Natural killer cell treated with Interleukin-12 subunit alpha and Interleukin-12 subunit beta and Interleukin-15 and Interleukin-18, amount 100 ng/mL, for 72 hours (primary cell): ENCODE data around the gene SLC4A1AP. TPM values are rescaled to one million over a fixed set of nuclear protein-coding genes. Genes with fewer than 3 reads are reported as not detected.

Experiments used
- ATAC-seq, 2 donors: fragments of 150-1000 bp; cut with Tn5 transposase in 1 of 2; sonication (Bioruptor Pico), chemical (Tn5 transposase) in 1 of 2; 2 replicates each; pipeline ENCODE4 v1.10.0; 2021
- DNase-seq: peaks from one replicate; pipeline ENCODE4 v3.0.0; 2022; ENCODE audit warnings: low spot score
- H3K27ac Mint-ChIP-seq, 2 donors: 1 replicate in 1 of 2; 2 replicates in 1 of 2; pipeline ENCODE4 v1.8.0; 2022; ENCODE audit warnings: mixed read lengths in 2 of 2, mild to moderate bottlenecking in 1 of 2, moderate library complexity in 1 of 2
- H3K27me3 Mint-ChIP-seq, 2 donors: 1 replicate in 1 of 2; 2 replicates in 1 of 2; pipeline ENCODE4 v1.8.0; 2022; ENCODE audit warnings: mixed read lengths in 2 of 2
- H3K36me3 Mint-ChIP-seq: one replicate; pipeline ENCODE4 v1.8.0; 2022; ENCODE audit warnings: mixed read lengths
- H3K4me1 Mint-ChIP-seq, 2 donors: 1 replicate in 1 of 2; 2 replicates in 1 of 2; pipeline ENCODE4 v1.8.0; 2022; ENCODE audit warnings: low read depth in 2 of 2, mixed read lengths in 2 of 2, mild to moderate bottlenecking in 1 of 2
- H3K4me3 Mint-ChIP-seq: one replicate; pipeline ENCODE4 v1.8.0; 2022; ENCODE audit warnings: mixed read lengths
- H3K9me3 Mint-ChIP-seq: 2 replicates; pipeline ENCODE4 v1.8.0; 2022; ENCODE audit warnings: mixed read lengths
- total RNA-seq, 2 donors: library from RNA; stranded (reverse); gene quantifications; one replicate each; pipeline ENCODE4 v1.2.3, GENCODE V29; 2022

Gene SLC4A1AP
- total RNA-seq, 2 donors from 2014 or later, result 31.1 to 33.3 TPM

DNA sequence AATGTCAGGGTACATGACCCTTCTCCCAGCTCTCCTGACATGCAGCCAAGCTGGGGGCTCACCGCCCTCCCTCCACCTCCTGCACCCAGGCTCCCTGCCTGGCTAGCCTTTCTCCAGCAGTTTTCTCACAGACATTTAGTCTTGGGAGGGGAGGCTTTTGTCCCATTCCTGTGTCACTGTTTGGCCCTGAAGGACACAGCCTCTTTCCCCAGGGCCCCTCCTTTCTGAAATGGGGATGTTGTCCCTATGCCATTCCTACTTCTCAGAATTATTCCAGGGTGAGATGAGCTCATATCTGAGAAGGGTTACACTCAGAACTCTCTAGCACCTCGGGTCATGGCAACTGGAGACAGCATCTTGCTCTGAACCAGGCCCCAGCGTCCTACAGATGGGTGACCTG lies 60.5 kb downstream of the SLC4A1AP start:
- peaks cover 0 to 8% of the 10 kb centered on the region in 2 donors for H3K27me3 Mint-ChIP-seq
- ATAC-seq (no peak), DNase-seq (no peak)
- peak overlapping the region in 1 of 2 donors; percentile 41 for H3K27ac Mint-ChIP-seq
- no peak overlapping the region for H3K4me3 Mint-ChIP-seq
- H3K4me1 Mint-ChIP-seq, result peaks cover 28 to 34% of the 10 kb centered on the region in 2 donors
- no peaks in the 10 kb centered on the region for H3K36me3 Mint-ChIP-seq
- H3K9me3 Mint-ChIP-seq, result no peaks in the 10 kb centered on the region

DNA sequence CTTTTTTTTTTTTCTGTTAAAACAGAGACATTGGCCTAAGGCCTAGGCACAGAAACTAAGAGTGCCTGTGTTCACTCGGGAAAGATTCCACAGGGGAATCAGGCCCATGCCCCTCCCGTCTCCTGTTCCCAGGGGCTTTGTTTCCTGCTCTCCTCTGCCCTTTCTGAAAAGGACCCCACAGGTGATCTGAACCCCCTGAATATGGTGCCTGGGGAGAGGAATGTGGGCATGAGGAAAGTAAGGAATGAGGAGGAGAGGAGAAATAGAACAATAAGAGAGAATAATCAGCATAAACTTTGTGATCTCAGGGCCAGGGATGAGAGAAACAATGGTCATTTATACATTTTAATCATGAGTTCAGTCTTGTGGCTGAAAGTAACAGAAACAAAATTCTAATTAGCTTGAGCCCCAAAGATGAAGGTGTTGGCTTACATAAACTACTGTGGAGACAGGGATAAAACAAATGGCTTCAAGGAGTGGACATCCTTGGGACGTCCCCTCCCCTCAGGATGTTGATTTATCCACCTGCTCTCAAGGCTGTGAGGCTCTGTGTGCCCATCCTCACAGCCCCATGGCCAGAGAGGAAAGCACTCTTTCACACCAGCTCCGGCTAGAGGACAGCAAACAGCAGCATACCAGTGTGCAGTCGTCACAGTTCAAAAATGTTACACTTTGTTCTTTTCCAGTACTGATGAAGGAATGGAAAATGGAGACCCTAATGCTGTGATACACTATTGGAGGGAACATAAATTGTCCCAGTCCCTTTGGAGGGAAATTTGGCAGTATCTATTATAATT lies 61.4 kb downstream of the SLC4A1AP start:
- no peaks in the 10 kb centered on the region for H3K36me3 Mint-ChIP-seq
- peaks cover 0 to 8% of the 10 kb centered on the region in 2 donors for H3K27me3 Mint-ChIP-seq
- no peaks in the 10 kb centered on the region for H3K9me3 Mint-ChIP-seq
- ATAC-seq (no peak), DNase-seq (no peak)
- H3K27ac Mint-ChIP-seq, result peak overlapping the region in 1 of 2 donors; percentile 41
- H3K4me1 Mint-ChIP-seq, result peaks cover 22 to 32% of the 10 kb centered on the region in 2 donors
- H3K4me3 Mint-ChIP-seq, result no peak overlapping the region

DNA sequence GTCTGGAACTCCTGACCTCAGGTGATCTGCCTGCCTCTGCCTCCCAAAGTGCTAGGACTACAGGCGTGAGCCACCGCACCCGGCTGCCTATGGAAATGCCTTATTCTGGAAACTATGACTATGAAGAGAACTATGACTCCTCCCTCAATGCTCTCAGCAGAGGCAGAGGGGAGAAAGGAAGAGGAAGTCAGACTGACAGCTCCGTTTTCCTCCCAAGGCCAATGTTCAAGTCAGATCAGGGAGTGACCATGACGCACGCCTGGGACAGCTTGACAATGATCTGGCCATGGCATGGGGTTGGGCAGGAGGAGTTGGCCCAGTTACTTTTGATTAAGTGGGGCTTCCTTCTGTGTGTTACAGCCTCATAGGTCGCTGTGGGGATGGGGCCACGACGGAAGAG lies 63.6 kb downstream of the SLC4A1AP start:
- ATAC-seq (no peak), DNase-seq (no peak)
- Mint-ChIP-seq H3K36me3 (no peaks in the 10 kb centered on the region), H3K27me3 (peaks cover 0 to 5% of the 10 kb centered on the region in 2 donors), H3K4me3 (no peak overlapping the region), H3K9me3 (no peaks in the 10 kb centered on the region), H3K27ac (peak overlapping the region in 1 of 2 donors; percentile 80), H3K4me1 (peaks cover 18% of the 10 kb centered on the region in 2 donors)

DNA sequence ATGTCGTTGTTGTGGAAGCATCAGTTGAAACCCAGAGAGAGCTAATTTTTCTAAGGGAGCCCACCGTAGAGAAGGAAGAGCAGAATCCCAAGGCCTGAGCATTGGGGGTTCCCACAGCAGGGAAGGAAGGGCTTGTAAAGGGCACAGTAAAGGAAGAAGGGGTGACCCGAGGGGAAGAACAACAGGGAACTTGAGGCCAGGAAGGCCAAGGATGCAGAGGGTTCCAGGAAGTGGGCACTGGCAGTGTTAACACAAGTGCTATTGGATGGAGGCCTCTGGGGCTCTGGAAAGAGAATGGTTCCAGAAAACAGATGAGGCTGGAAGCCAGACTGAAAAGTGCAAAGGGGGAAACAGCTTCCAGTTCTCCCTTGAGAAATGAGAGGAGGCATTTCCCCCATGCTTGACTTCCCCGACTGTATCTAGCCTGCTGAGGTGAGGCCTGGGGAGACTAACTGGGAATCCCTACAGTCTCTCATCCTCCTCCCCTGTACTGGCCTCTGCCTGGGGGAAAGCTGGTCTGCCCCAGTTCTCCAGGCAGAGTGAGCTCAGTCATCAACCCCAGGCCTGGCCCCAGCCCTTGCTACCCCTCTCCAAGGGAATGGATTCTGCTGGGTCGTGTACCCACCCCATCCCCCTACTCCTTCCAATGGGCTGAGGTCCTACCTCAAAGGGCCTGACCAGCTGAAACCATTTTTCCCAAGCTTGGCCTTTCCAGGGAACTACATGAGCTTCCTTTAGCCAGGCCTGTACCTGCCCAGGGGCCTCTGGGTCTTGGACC lies 64.6 kb downstream of the SLC4A1AP start:
- Mint-ChIP-seq H3K4me3 (no peak overlapping the region), H3K36me3 (no peaks in the 10 kb centered on the region), H3K9me3 (no peaks in the 10 kb centered on the region), H3K4me1 (peaks cover 15 to 18% of the 10 kb centered on the region in 2 donors), H3K27me3 (peaks cover 0 to 5% of the 10 kb centered on the region in 2 donors), H3K27ac (peak overlapping the region in 1 of 2 donors; percentile 26)
- ATAC-seq, result peak; percentile 26 to 34
- no peak for DNase-seq

DNA sequence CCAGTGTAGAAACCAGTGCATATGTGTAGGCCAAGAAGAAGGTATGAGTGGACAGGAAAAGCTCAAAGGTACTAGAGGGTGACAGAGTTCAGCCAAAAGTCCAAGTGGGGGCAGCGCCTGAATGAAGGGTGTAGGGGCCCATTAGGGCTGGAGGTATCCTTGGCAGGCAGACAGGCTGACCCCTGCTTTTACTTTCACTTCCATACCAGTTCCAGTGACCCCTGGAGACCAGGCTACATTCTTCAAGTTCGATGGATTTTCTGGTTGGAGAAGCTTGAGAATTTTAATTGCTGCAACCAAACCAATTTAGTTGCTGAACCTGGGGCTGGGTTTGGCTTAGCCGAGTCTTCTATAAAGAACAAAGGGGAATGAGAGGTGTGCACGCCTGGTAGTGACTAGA lies 65.5 kb downstream of the SLC4A1AP start:
- no peaks in the 10 kb centered on the region for H3K9me3 Mint-ChIP-seq
- H3K27me3 Mint-ChIP-seq, result peaks cover 0 to 5% of the 10 kb centered on the region in 2 donors
- H3K36me3 Mint-ChIP-seq, result no peaks in the 10 kb centered on the region
- ATAC-seq (no peak), DNase-seq (no peak)
- H3K4me1 Mint-ChIP-seq, result peaks cover 15 to 17% of the 10 kb centered on the region in 2 donors
- H3K4me3 Mint-ChIP-seq, result no peak overlapping the region
- H3K27ac Mint-ChIP-seq, result no peak overlapping the region

DNA sequence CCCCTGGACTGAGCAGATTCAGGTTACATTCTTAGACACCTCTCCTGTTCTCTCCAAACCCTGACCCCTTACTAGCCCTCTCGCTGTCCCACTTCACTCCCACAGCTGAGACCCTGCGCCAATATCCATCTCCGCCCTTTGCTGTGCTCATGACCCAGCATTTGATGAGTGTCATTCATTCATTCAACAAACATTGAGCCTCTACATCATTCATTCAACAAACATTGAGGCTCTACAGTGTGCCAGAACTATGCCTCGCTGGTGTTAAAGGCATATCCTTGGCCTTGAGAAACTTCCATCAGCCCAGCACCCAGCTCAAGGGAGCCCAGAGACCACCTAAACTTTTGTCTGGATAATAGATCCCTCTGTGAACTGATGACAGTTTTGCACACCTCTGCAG lies 65.9 kb downstream of the SLC4A1AP start:
- Mint-ChIP-seq H3K4me3 (no peak overlapping the region), H3K4me1 (peaks cover 15 to 20% of the 10 kb centered on the region in 2 donors), H3K9me3 (no peaks in the 10 kb centered on the region), H3K27ac (peak overlapping the region in 1 of 2 donors; percentile 11), H3K36me3 (no peaks in the 10 kb centered on the region), H3K27me3 (peaks cover 0 to 5% of the 10 kb centered on the region in 2 donors)
- ATAC-seq (no peak), DNase-seq (no peak)

DNA sequence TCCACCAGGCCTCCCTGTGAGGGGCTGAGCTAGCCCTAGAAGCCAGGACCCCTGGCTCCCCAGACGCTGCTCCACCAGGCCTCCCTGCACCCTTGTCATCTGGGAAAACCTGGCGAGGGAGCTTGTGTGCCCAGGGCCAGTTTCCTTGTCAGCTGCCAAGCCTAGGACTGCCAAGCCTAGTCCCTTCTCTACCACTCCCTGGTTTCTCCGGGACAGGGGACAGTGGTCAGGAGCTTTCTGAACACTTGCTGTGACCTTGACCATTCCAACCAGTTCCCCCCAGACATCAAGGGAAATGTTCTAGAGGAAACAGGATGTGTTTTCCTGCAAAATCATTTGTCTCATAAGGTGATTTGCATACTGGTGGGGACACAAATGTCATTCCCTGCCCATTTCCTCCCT lies 66.6 kb downstream of the SLC4A1AP start:
- DNase-seq (no peak), ATAC-seq (no peak)
- Mint-ChIP-seq H3K4me1 (peaks cover 19 to 25% of the 10 kb centered on the region in 2 donors), H3K4me3 (no peak overlapping the region), H3K36me3 (no peaks in the 10 kb centered on the region), H3K27ac (peak overlapping the region in 1 of 2 donors; percentile 5), H3K27me3 (no peaks in the 10 kb centered on the region), H3K9me3 (no peaks in the 10 kb centered on the region)

DNA sequence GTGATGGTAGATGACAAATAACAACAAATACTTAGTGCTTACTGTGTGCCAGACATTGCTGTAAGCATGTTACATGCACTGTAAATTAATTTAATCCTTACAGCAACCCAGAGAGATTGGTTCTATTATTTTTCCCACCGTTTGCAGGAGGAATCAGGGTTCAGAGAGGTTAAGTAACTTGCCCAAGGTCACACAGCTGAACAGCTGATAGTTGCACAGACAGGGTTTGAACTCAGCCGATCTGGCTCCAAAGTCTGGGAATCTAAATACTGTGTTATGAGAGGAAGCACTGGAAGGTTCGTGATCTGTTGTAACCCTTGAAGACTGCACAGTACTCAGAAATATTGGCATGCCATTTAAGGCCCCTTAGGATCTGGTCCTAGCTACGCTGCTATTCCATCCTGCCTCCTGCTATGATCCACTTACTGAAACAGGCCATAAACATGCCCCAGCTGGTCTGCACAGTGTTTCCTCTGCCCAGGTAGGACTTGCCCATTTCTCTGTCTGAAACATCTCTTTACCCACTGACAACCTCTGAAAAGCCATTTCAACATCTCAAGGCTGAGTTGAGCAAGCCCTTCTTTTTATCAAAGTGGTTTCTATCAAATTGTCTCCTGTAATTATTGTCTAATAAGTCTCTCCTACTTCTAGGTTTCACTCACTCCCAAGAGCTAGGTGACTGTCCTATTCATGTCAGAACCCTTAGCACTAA lies 67.4 kb downstream of the SLC4A1AP start:
- H3K36me3 Mint-ChIP-seq, result no peaks in the 10 kb centered on the region
- H3K9me3 Mint-ChIP-seq, result no peaks in the 10 kb centered on the region
- no peak for ATAC-seq
- H3K4me3 Mint-ChIP-seq, result no peak overlapping the region
- no peaks in the 10 kb centered on the region for H3K27me3 Mint-ChIP-seq
- H3K4me1 Mint-ChIP-seq, result peaks cover 22 to 26% of the 10 kb centered on the region in 2 donors
- DNase-seq, result no peak
- peak overlapping the region in 1 of 2 donors; percentile 5 for H3K27ac Mint-ChIP-seq

DNA sequence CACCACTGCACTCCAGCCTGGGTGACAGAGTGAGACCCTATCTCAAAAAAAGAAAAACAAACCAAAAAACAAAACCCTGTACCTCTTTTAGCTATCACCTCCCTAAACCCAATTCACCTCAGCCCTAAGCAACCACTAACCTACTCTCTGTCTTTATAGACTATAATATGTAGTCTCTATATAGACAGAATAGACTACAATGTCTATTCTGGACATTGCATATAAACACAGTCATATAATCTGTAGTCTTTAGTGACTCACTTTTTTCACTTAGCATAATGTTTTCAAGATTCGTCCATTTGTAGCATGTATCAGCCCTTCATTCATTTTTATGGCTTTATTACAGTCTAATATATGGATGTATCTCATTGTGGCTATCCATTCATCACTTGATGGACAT lies 70.6 kb downstream of the SLC4A1AP start:
- no peak for DNase-seq
- no peaks in the 10 kb centered on the region for H3K27me3 Mint-ChIP-seq
- H3K27ac Mint-ChIP-seq, result peak overlapping the region; percentile 70 to 91
- no peaks in the 10 kb centered on the region for H3K9me3 Mint-ChIP-seq
- peaks cover 28% of the 10 kb centered on the region in 2 donors for H3K4me1 Mint-ChIP-seq
- no peak overlapping the region for H3K4me3 Mint-ChIP-seq
- no peak for ATAC-seq
- no peaks in the 10 kb centered on the region for H3K36me3 Mint-ChIP-seq

DNA sequence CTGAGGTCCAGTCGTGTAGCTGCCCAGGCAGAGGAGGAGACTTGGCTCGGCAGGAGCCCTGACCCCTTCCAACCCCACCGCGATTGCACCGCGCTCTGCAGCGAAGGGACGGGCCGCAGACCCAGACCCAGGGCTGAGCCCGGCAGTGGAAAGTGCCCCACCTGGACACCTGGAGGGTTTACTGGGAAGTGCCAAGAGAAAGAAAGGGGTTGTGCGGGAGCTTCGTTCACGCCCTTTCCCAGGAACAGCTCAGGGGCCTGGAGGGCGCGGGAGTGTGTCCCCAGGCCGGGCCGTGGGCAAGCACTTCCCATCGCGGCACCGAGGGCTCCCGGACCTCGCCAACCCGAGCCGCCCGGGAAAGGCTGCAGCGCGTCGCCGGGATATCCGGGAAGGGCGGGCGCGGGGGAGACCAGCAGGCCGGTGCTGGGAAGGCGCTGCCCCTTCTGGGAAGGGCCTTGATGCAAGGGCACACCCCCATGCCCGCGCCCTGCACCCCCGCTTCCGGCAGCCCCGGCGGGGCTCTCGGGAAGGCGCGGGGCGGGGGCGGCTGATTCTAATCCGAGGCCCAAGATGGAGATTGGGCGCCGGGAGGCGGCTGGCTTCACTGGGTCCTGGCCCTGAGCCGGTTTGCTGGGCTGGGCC lies 71.7 kb downstream of the SLC4A1AP start:
- no peaks in the 10 kb centered on the region for H3K9me3 Mint-ChIP-seq
- peak overlapping the region; percentile 67 for H3K4me3 Mint-ChIP-seq
- H3K27ac Mint-ChIP-seq, result peak overlapping the region; percentile 70 to 91

DNA sequence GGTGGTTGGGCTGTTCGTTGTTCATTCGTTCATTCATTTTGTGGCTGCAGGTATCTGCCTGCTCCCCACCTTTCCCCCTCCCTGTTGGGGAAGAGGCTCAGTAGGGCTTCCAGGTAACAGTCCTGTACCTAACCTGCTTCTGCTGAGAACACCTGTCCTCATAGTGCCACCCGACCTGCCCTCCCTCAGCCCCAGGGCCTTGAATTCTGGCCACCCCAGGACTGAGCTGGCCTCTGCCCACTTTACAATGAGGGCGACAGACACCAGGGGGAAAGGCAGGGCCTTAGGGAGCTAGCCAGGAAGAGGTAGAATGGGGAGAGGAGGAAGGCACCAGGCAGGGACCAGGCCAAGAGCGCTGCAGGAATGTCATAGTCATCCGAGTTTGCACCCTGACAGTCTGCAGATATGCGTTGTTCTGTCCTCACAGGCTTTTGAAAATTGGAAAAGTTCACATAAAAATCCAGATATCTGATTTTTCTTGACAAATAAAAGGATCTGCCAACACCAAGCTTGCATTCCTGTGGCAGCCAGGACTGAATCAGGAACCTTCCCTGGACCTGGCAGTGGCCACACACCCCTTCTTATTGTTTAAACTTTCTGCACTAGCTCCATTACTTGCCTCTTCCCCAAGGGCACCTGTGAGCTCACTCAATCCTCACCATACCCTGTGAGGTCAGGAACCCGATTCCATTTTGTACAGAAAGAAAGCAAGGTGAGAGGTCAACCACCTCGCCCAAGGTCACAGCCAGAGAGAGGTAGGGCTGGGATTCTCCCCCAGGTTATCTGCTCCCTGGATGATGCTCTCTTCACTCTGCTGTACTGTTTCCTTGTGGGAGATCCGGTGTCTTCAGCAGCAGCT lies 72.6 kb downstream of the SLC4A1AP start:
- Mint-ChIP-seq H3K27me3 (peaks cover 0 to 1% of the 10 kb centered on the region in 2 donors), H3K4me3 (no peak overlapping the region), H3K9me3 (no peaks in the 10 kb centered on the region), H3K36me3 (no peaks in the 10 kb centered on the region), H3K4me1 (peaks cover 20 to 22% of the 10 kb centered on the region in 2 donors), H3K27ac (peak overlapping the region; percentile 70 to 77)
- ATAC-seq, result no peak
- DNase-seq, result no peak

More for the DNA sequence above, 71.7 kb downstream of the SLC4A1AP start:
- Mint-ChIP-seq H3K36me3 (no peaks in the 10 kb centered on the region), H3K4me1 (peaks cover 25 to 28% of the 10 kb centered on the region in 2 donors), H3K27me3 (no peaks in the 10 kb centered on the region)
- peak; percentile 86 to 90 for ATAC-seq
- peak; percentile 87 for DNase-seq

DNA sequence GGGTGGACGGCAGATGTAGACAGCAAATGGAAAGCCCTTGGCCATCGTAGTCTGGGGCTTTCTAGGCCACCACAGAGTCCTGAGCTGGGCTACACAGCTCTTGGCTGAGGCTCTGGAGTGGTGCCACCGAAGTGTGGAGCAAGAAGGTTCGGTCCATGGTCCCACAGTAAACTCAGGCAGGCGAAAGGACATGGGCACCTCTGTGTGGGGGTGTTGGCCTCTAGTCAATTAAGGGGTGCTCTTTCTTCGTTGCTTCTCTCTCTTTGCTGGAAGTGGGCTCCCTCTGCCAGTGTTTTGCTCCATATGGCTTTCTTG lies 73.2 kb downstream of the SLC4A1AP start:
- Mint-ChIP-seq H3K4me1 (peaks cover 18 to 22% of the 10 kb centered on the region in 2 donors), H3K27ac (peak overlapping the region; percentile 70 to 77), H3K36me3 (no peaks in the 10 kb centered on the region), H3K4me3 (no peak overlapping the region), H3K27me3 (peaks cover 0 to 2% of the 10 kb centered on the region in 2 donors), H3K9me3 (no peaks in the 10 kb centered on the region)
- DNase-seq (no peak), ATAC-seq (no peak)
